Measurements from ENCODE around the gene CELF2. TPM values are rescaled to one million over a fixed set of nuclear protein-coding genes. Genes with fewer than 3 reads are reported as not detected.

Gene CELF2
- total and polyA plus RNA-seq, 9 of the 15 experiments (the other 6 are each of a cell fraction or from before 2014, with no cell fraction given) = 4.0 to 20.3 (median 11.1) TPM

DNA sequence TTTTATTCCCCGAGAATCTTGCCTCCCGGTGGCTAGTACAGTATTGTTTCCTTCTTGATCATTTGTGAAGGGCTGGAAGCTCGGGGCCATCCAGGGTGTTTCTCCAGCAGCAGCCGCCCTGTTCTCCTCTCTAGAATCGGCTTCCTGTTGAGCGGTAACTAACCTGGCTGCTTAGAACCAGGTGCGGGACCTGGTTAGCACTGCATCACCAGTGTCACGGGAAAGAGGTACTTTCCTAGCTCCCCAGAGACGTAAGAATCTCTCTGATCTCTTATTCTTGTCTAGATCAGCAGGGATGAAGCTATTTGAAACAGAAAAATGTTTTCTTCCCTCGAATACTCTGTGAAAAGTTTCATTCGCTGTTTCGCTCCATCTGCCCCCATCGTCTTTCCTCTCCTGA is 239.2 kb downstream of the CELF2 start (continued):
- TF ChIP-seq CCAR2 (IDR thresholded peaks at IDR 0.05; ENCODE audit: low read depth, low read length) = no peak

DNA sequence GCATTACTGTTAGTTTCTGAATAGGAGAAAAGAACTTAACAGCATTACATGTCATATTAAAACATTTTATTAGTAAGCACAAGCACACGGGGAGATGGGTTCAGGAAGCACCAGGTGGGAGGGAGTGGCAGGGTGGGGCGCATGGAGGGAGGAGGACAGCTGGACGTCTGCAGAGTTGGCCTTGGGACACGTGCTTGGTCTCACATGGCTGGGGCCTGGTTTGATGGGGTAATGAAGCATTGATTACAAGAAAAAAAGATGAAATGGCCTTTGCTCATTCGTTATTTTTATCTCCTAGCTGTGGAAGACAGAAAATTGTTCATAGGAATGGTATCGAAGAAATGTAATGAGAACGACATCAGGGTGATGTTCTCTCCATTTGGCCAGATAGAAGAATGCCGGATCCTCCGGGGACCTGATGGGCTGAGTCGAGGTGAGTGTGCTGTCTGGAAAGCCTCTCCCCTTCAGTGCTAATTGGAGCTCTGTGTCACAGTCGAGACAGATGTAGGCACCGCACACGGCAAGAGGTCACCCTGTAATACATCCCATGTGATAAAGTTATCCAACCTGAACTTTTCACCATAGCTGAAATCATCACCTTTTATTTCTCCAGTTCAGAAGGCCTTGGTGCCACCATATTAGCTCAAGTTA is 239.9 kb downstream of the CELF2 start:
- Histone ChIP-seq H3K9me1 (ENCODE audit: control insufficient read depth, insufficient read depth, low read length) (no peaks in the 10 kb centered on the region), H3K4me1 (replicated peaks in 1 of 2; ENCODE audit: control insufficient read depth in 2 of 2, insufficient read depth in 2 of 2, low read length in 2 of 2) (no peaks in the 10 kb centered on the region), H3K36me3 (ENCODE audit: control insufficient read depth, insufficient read depth, low read length) (no peaks in the 10 kb centered on the region), H3K27me3 (ENCODE audit: control insufficient read depth in 2 of 2, insufficient read depth in 2 of 2, low read length in 2 of 2) (no peaks in the 10 kb centered on the region), H3K9ac (ENCODE audit: insufficient read depth in 1 of 2, low read depth in 2 of 2, low read length in 2 of 2) (no peak overlapping the region), H3K79me2 (ENCODE audit: control insufficient read depth, insufficient read depth, low read length) (no peaks in the 10 kb centered on the region), H3K4me2 (ENCODE audit: insufficient read depth, low read length) (no peak overlapping the region), H3K9me3 (replicated peaks; ENCODE audit: control insufficient read depth, insufficient read depth, low read depth, low read length) (no peaks in the 10 kb centered on the region), H3K4me3 (no peak overlapping the region), H3K27ac (ENCODE audit: extremely low read depth, low read depth, low read length) (no peak overlapping the region), H4K20me1 (replicated peaks; ENCODE audit: control insufficient read depth, insufficient read depth, low read length) (no peaks in the 10 kb centered on the region), H2AFZ (ENCODE audit: low read depth, low read length) (no peak overlapping the region)
- intact Hi-C loops (cut with micrococcal nuclease) (no loop called here), in situ Hi-C loops (cut with MboI) (no loop called here)
- DNase-seq (ENCODE audit: extremely low read depth in 1 of 4, low spot score in 3 of 4) (no peak), FAIRE-seq (no peak), ATAC-seq (no peak)
- 62% methylated on average over 13 of the region's 13 CpGs for WGBS (ENCODE audit: insufficient coverage, low coverage, missing lambda C conversion rate)
- POLR2A ChIA-PET = interaction anchor here (0.8 kb wide), 1 partner anchor 171 kb away, joined by 3 read pairs; no protein-coding TSS in a partner anchor
- TF ChIP-seq DMBX1 (CRISPR knock-in tag; IDR thresholded peaks at IDR 0.05; ENCODE audit: borderline replicate concordance) (no peak), CEBPG (CRISPR knock-in tag; IDR thresholded peaks at IDR 0.05) (no peak), CEBPG (tag; conservative IDR thresholded peaks at IDR 0.05 in 1 of 2, IDR thresholded peaks at IDR 0.05 in 1 of 2) (no peak), ZNF717 (CRISPR knock-in tag; IDR thresholded peaks at IDR 0.05) (no peak), ZNF76 (CRISPR knock-in tag; IDR thresholded peaks at IDR 0.05; ENCODE audit: borderline replicate concordance) (no peak)
- TF ChIP-seq, protein P1, sequence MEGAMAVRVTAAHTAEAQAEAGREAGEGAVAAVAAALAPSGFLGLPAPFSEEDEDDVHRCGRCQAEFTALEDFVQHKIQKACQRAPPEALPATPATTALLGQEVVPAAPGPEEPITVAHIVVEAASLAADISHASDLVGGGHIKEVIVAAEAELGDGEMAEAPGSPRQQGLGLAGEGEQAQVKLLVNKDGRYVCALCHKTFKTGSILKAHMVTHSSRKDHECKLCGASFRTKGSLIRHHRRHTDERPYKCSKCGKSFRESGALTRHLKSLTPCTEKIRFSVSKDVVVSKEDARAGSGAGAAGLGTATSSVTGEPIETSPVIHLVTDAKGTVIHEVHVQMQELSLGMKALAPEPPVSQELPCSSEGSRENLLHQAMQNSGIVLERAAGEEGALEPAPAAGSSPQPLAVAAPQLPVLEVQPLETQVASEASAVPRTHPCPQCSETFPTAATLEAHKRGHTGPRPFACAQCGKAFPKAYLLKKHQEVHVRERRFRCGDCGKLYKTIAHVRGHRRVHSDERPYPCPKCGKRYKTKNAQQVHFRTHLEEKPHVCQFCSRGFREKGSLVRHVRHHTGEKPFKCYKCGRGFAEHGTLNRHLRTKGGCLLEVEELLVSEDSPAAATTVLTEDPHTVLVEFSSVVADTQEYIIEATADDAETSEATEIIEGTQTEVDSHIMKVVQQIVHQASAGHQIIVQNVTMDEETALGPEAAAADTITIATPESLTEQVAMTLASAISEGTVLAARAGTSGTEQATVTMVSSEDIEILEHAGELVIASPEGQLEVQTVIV (CRISPR knock-in tag; IDR thresholded peaks at IDR 0.05; ENCODE audit: borderline replicate concordance) = no peak
- BruUV-seq (replicated peaks) = no TSS peak
- CTCF ChIA-PET (ENCODE audit: low intra/inter-chr PET ratio) = no interaction called here

Measured in K562 (cell line).